Heart left ventricle (tissue), 13 donors: Measurements from ENCODE around the gene DNAJC6.

Source experiments
- POLR2A ChIP-seq, 2 donors: fragments of 450-650 bp; IDR thresholded peaks; one replicate each; pipeline ENCODE4 v1.6.1; 2017; ENCODE audit warnings: antibody characterized with exemption in 2 of 2, mild to moderate bottlenecking in 2 of 2, moderate library complexity in 2 of 2
- TF ChIP-seq, protein P1 (sequence below), 12 donors: fragments of 200-600 bp; sonication (generic) in 4 of 12; IDR thresholded peaks; one replicate each; pipeline versions ENCODE4 v1.5.0 to v1.8.0; 2018 to 2022; ENCODE audit warnings: antibody characterized with exemption in 12 of 12, mild to moderate bottlenecking in 5 of 12
- donor health status: ischemic (EF 13 %, LVEDD 7.1; RV severe dilation, severe dysfunction).
- donor health status: DM: no; HTN: yes; CAD: no.
- donor health status: DM: no; HTN: no; CAD: no.
- donor health status: ischemic (EF 25% LVEDD 6.9; RV normal size, moderate dysfunction).
- donor health status: ischemic (EF 25% LVEDD 5.7; RV mildly dilated, moderate dysfunction).
- donor health status: ischemic (EF 35%, LVEDD 5.7; RV mildly dilated, moderate dysfunction).
- donor health status: nonischemic (EF 11% LVEDD 7.7; RV severe dilation, severe dysfunction).
- donor health status: DM: yes; HTN: yes; CAD: no.
- donor health status: PGD.
- donor health status: ischemic (EF 29% LVEDD 5.4; RV normal size, mild dysfunction).
- donor health status: nonischemic (EF 23%, LVEDD 6.1; RV moderate dilation, normal function).

- TF ChIP-seq, protein P1, sequence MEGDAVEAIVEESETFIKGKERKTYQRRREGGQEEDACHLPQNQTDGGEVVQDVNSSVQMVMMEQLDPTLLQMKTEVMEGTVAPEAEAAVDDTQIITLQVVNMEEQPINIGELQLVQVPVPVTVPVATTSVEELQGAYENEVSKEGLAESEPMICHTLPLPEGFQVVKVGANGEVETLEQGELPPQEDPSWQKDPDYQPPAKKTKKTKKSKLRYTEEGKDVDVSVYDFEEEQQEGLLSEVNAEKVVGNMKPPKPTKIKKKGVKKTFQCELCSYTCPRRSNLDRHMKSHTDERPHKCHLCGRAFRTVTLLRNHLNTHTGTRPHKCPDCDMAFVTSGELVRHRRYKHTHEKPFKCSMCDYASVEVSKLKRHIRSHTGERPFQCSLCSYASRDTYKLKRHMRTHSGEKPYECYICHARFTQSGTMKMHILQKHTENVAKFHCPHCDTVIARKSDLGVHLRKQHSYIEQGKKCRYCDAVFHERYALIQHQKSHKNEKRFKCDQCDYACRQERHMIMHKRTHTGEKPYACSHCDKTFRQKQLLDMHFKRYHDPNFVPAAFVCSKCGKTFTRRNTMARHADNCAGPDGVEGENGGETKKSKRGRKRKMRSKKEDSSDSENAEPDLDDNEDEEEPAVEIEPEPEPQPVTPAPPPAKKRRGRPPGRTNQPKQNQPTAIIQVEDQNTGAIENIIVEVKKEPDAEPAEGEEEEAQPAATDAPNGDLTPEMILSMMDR (IDR thresholded peaks at IDR 0.05) = no peak
- TF ChIP-seq POLR2A (IDR thresholded peaks at IDR 0.05) = no peak
Measured at GRCh38 chr1:65332821-65333220, 23.5 kb downstream of the DNAJC6 start.
